A673 (cell line): ENCODE measurements around the gene BHLHE23.

Source experiments
- EZH2 ChIP-seq: fragments of 200-600 bp; sonication (generic); IDR thresholded peaks from 2 replicates; pipeline ENCODE4 v1.6.1; 2017; ENCODE audit warnings: borderline replicate concordance, low read depth, mild to moderate bottlenecking, mixed read lengths, antibody characterized with exemption, low read length; ENCODE audit not compliant: poor library complexity, severe bottlenecking
- TF ChIP-seq, protein P1 (sequence below): fragments of 300-800, 200-600 bp; sonication (generic); conservative IDR thresholded peaks from 2 replicates; pipeline ENCODE4 v1.5.1; 2017; ENCODE audit warnings: low read depth, mild to moderate bottlenecking, antibody characterized with exemption, low read length, moderate library complexity, mixed read lengths

DNA sequence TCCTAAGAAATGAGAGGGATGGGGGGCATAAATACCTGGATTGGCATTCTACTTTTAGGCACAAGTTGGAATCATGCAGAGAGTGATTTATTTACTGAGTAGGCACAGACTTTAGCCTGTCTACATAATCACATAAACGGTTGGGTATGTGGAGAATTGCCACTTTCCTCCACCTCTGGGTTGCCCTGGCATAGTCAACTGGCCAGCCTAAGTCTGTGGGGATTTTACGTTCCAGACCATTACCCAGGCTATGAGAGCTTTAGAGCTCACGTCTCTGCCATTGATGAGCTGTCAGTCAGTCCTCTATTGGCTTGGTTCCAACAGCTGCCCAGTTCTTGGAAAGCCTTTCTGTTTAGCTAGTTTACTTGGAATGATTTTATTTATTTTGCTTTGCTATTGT is 5.0 kb upstream of the BHLHE23 start:
- TF ChIP-seq, protein P1, sequence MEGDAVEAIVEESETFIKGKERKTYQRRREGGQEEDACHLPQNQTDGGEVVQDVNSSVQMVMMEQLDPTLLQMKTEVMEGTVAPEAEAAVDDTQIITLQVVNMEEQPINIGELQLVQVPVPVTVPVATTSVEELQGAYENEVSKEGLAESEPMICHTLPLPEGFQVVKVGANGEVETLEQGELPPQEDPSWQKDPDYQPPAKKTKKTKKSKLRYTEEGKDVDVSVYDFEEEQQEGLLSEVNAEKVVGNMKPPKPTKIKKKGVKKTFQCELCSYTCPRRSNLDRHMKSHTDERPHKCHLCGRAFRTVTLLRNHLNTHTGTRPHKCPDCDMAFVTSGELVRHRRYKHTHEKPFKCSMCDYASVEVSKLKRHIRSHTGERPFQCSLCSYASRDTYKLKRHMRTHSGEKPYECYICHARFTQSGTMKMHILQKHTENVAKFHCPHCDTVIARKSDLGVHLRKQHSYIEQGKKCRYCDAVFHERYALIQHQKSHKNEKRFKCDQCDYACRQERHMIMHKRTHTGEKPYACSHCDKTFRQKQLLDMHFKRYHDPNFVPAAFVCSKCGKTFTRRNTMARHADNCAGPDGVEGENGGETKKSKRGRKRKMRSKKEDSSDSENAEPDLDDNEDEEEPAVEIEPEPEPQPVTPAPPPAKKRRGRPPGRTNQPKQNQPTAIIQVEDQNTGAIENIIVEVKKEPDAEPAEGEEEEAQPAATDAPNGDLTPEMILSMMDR: no peak
- no peak for TF ChIP-seq EZH2
